HCT116 (cell line): ENCODE data around the gene UTF1.

Source experiments
- CEBPB ChIP-seq: IDR thresholded peaks from 2 replicates; pipeline ENCODE4 v1.6.1; 2012; ENCODE audit warnings: low read depth
- CTCF ChIP-seq, 3 experiments: fragments of 200-600 bp in 1 of 3; sonication (generic) in 1 of 3; IDR thresholded peaks in 2 of 3; conservative IDR thresholded peaks in 1 of 3; 2 replicates each; pipeline ENCODE4 v1.5.1; 2012 to 2017; ENCODE audit warnings: low read depth in 2 of 3, low read length in 2 of 3, antibody characterized with exemption in 1 of 3, borderline replicate concordance in 1 of 3, control low read depth in 1 of 3, mild to moderate bottlenecking in 1 of 3, mixed read lengths in 1 of 3, mixed run types in 1 of 3, moderate library complexity in 1 of 3; ENCODE audit not compliant: insufficient read depth in 1 of 3
- EGR1 ChIP-seq: IDR thresholded peaks from 2 replicates; pipeline ENCODE4 v1.6.1; 2012; ENCODE audit warnings: low read depth
- EZH2 ChIP-seq: fragments of 200-600 bp; sonication (generic); IDR thresholded peaks from 2 replicates; pipeline ENCODE4 v1.6.1; 2017; ENCODE audit warnings: antibody characterized with exemption, mixed run types
- EZH2phosphoT487 ChIP-seq: fragments of 200-600 bp; IDR thresholded peaks from 2 replicates; pipeline ENCODE4 v1.6.1; 2018; ENCODE audit warnings: antibody characterized with exemption, borderline replicate concordance
- JUND ChIP-seq: IDR thresholded peaks from 2 replicates; pipeline ENCODE4 v1.6.1; 2012
- MAX ChIP-seq: IDR thresholded peaks from 2 replicates; pipeline ENCODE4 v1.6.1; 2012
- POLR2A ChIP-seq: IDR thresholded peaks from 2 replicates; pipeline ENCODE4 v1.7.0; 2011; ENCODE audit warnings: borderline replicate concordance; ENCODE audit not compliant: insufficient read depth, insufficient read length; ENCODE audit errors: extremely low read depth
- POLR2AphosphoS5 ChIP-seq: IDR thresholded peaks from 2 replicates; pipeline ENCODE4 v1.6.1; 2011; ENCODE audit warnings: mild to moderate bottlenecking, low read depth, low read length, moderate library complexity
- RAD21 ChIP-seq: IDR thresholded peaks from 2 replicates; pipeline ENCODE4 v1.6.1; 2012; ENCODE audit warnings: low read depth, mild to moderate bottlenecking
- REST ChIP-seq: IDR thresholded peaks from 2 replicates; pipeline ENCODE4 v1.6.1; 2012; ENCODE audit warnings: low read depth
- SIN3A ChIP-seq: IDR thresholded peaks from 2 replicates; pipeline ENCODE4 v1.6.1; 2012; ENCODE audit warnings: low read depth
- SP1 ChIP-seq: IDR thresholded peaks from 2 replicates; pipeline ENCODE4 v1.6.1; 2012; ENCODE audit warnings: low read depth
- YY1 ChIP-seq: IDR thresholded peaks from 2 replicates; pipeline ENCODE4 v1.6.1; 2011; ENCODE audit warnings: low read length, low read depth, moderate library complexity, mild to moderate bottlenecking; ENCODE audit not compliant: insufficient replicate concordance; ENCODE audit errors: extremely low read depth

GRCh38 chr10:133267829-133268228 is 37.8 kb downstream of the UTF1 start:
- TF ChIP-seq SP1 (no peak), CTCF (IDR thresholded peaks at IDR 0.05 in 2 of 3, conservative IDR thresholded peaks at IDR 0.05 in 1 of 3; ENCODE audit: borderline replicate concordance in 1 of 3, insufficient read depth in 1 of 3, low read depth in 2 of 3, low read length in 2 of 3) (no peak), REST (no peak), SIN3A (no peak), POLR2AphosphoS5 (no peak), EZH2 (no peak), POLR2A (no peak), CEBPB (no peak), MAX (no peak), YY1 (no peak), JUND (no peak), EZH2phosphoT487 (no peak), RAD21 (peak; percentile 24; the same call in 1 of the 2 replicates), EGR1 (no peak)
